Measurements from ENCODE around the gene CFD. TPM values are rescaled to one million over a fixed set of nuclear protein-coding genes. Genes with fewer than 3 reads are reported as not detected.
A peak's percentile ranks its signal among the peaks of the same experiment; 100 is the strongest.

Gene CFD
- total RNA-seq, 2 experiments from 2014 or later = 0.40 to 0.63 TPM

GRCh38 chr19:861756-862580 is 2.5 kb downstream of the CFD start:
- ChIA-PET POLR2A (no interaction called here), CTCF (interaction anchor here (3.4 kb wide), 1 partner anchor 58 kb away, joined by 33 read pairs; no protein-coding TSS in a partner anchor)
- peaks cover 14% of the 10 kb centered on the region for H3K4me1 Mint-ChIP-seq (ENCODE audit: low read depth)
- no peaks in the 10 kb centered on the region for H3K9me3 Mint-ChIP-seq
- H3K27me3 Mint-ChIP-seq = peaks cover 8% of the 10 kb centered on the region
- H3K27ac Mint-ChIP-seq = no peak overlapping the region
- DNase-seq = peak; percentile 84
- H3K36me3 Mint-ChIP-seq = no peaks in the 10 kb centered on the region
- no peak overlapping the region for H3K4me3 Mint-ChIP-seq
- intact Hi-C loops (cut with micrococcal nuclease) = loop anchor here (1.0 to 5.0 kb wide), 4 partner anchors 58 to 120 kb away; partner anchors contain the start of genes PTBP1 and WDR18

GRCh38 chr19:862581-863314 is 3.3 kb downstream of the CFD start:
- Mint-ChIP-seq H3K27me3 (peaks cover 8% of the 10 kb centered on the region), H3K36me3 (peaks cover 4% of the 10 kb centered on the region), H3K4me3 (peak overlapping the region; percentile 33), H3K9me3 (no peaks in the 10 kb centered on the region), H3K4me1 (ENCODE audit: low read depth) (peaks cover 14% of the 10 kb centered on the region), H3K27ac (peak overlapping the region; percentile 49)
- peak; percentile 88 for DNase-seq
- intact Hi-C loops (cut with micrococcal nuclease) = loop anchor here (1.0 to 5.0 kb wide), 4 partner anchors 58 to 120 kb away; partner anchors contain the start of genes PTBP1 and WDR18
- ChIA-PET POLR2A (no interaction called here), CTCF (interaction anchor here (0.8 to 3.4 kb wide), 12 partner anchors 8 to 135 kb away, joined by 3 to 33 read pairs (median 7); partner anchors contain the start of genes MED16, R3HDM4, RNU6-9 and WDR18)

GRCh38 chr19:863315-863620 is 3.8 kb downstream of the CFD start:
- Mint-ChIP-seq H3K27ac (no peak overlapping the region), H3K36me3 (peaks cover 4% of the 10 kb centered on the region), H3K4me3 (peak overlapping the region; percentile 31), H3K9me3 (no peaks in the 10 kb centered on the region), H3K4me1 (ENCODE audit: low read depth) (peaks cover 14% of the 10 kb centered on the region), H3K27me3 (peaks cover 8% of the 10 kb centered on the region)
- no peak for DNase-seq
- ChIA-PET CTCF (interaction anchor here (0.6 to 3.4 kb wide), 19 partner anchors 9 to 331 kb away, joined by 3 to 33 read pairs (median 5); partner anchors contain the start of genes MED16, R3HDM4, RNU6-9 and WDR18), POLR2A (no interaction called here)
- intact Hi-C loops (cut with micrococcal nuclease) = loop anchor here (2.0 to 5.0 kb wide), 3 partner anchors 66 to 119 kb away; partner anchors contain the start of genes PTBP1 and WDR18

GRCh38 chr19:866769-867300 is 7.4 kb downstream of the CFD start:
- H3K27ac Mint-ChIP-seq = no peak overlapping the region
- POLR2A ChIA-PET = no interaction called here
- CTCF ChIA-PET = interaction anchor here (1.1 kb wide), 1 partner anchor 403 kb away, joined by 4 read pairs; the partner anchor contains the start of gene CIRBP

GRCh38 chr19:867301-867793 is 7.9 kb downstream of the CFD start:
- CTCF ChIA-PET = interaction anchor here (1.1 kb wide), 1 partner anchor 402 kb away, joined by 4 read pairs; the partner anchor contains the start of gene CIRBP

More at GRCh38 chr19:866769-867300, 7.4 kb downstream of the CFD start:
- Mint-ChIP-seq H3K9me3 (no peaks in the 10 kb centered on the region), H3K27me3 (no peaks in the 10 kb centered on the region), H3K36me3 (peaks cover 7% of the 10 kb centered on the region), H3K4me1 (ENCODE audit: low read depth) (peaks cover 14% of the 10 kb centered on the region), H3K4me3 (no peak overlapping the region)
- intact Hi-C loops (cut with micrococcal nuclease) = no loop called here
- DNase-seq = no peak

GRCh38 chr19:867855-868457 is 8.5 kb downstream of the CFD start:
- Mint-ChIP-seq H3K27ac (no peak overlapping the region), H3K27me3 (no peaks in the 10 kb centered on the region), H3K4me3 (no peak overlapping the region), H3K36me3 (peaks cover 7% of the 10 kb centered on the region), H3K4me1 (ENCODE audit: low read depth) (peaks cover 17% of the 10 kb centered on the region), H3K9me3 (no peaks in the 10 kb centered on the region)
- no peak for DNase-seq
- intact Hi-C loops (cut with micrococcal nuclease) = no loop called here
- CTCF ChIA-PET = interaction anchor here (0.6 to 1.1 kb wide), 2 partner anchors 95 to 401 kb away, joined by 3 to 4 read pairs; partner anchors contain the start of gene CIRBP
- POLR2A ChIA-PET = no interaction called here

More at GRCh38 chr19:867301-867793, 7.9 kb downstream of the CFD start:
- Mint-ChIP-seq H3K4me1 (ENCODE audit: low read depth) (peaks cover 18% of the 10 kb centered on the region), H3K27me3 (no peaks in the 10 kb centered on the region), H3K4me3 (no peak overlapping the region), H3K9me3 (no peaks in the 10 kb centered on the region), H3K27ac (no peak overlapping the region), H3K36me3 (peaks cover 7% of the 10 kb centered on the region)
- intact Hi-C loops (cut with micrococcal nuclease) = no loop called here
- POLR2A ChIA-PET = no interaction called here
- DNase-seq = no peak

- H3K4me3 Mint-ChIP-seq = no peak overlapping the region
- H3K27ac Mint-ChIP-seq = no peak overlapping the region
- no peaks in the 10 kb centered on the region for H3K9me3 Mint-ChIP-seq
- no peak for DNase-seq
- intact Hi-C loops (cut with micrococcal nuclease) = no loop called here
- ChIA-PET POLR2A (no interaction called here), CTCF (interaction anchor here (0.6 kb wide), 1 partner anchor 95 kb away, joined by 3 read pairs; no protein-coding TSS in a partner anchor)
- no peaks in the 10 kb centered on the region for H3K27me3 Mint-ChIP-seq
- H3K36me3 Mint-ChIP-seq = peaks cover 7% of the 10 kb centered on the region
- H3K4me1 Mint-ChIP-seq (ENCODE audit: low read depth) = peaks cover 12% of the 10 kb centered on the region
These were observed 9.2 kb downstream of the CFD start for GRCh38 chr19:868458-869244.

- ChIA-PET CTCF (no interaction called here), POLR2A (no interaction called here)
- no peak for DNase-seq
- Mint-ChIP-seq H3K36me3 (peaks cover 7% of the 10 kb centered on the region), H3K9me3 (no peaks in the 10 kb centered on the region), H3K27me3 (no peaks in the 10 kb centered on the region), H3K4me1 (ENCODE audit: low read depth) (peaks cover 9% of the 10 kb centered on the region), H3K27ac (no peak overlapping the region), H3K4me3 (no peak overlapping the region)
- intact Hi-C loops (cut with micrococcal nuclease) = no loop called here
These were observed 10.0 kb downstream of the CFD start for GRCh38 chr19:869245-870177.

GRCh38 chr19:870314-870713 is 10.8 kb downstream of the CFD start:
- CTCF ChIA-PET = no interaction called here
- intact Hi-C loops (cut with micrococcal nuclease) = no loop called here
- H3K4me3 Mint-ChIP-seq = no peak overlapping the region
- peaks cover 7% of the 10 kb centered on the region for H3K36me3 Mint-ChIP-seq
- DNase-seq = no peak
- H3K27me3 Mint-ChIP-seq = no peaks in the 10 kb centered on the region
- H3K4me1 Mint-ChIP-seq (ENCODE audit: low read depth) = peaks cover 9% of the 10 kb centered on the region
- H3K27ac Mint-ChIP-seq = no peak overlapping the region
- no peaks in the 10 kb centered on the region for H3K9me3 Mint-ChIP-seq
- POLR2A ChIA-PET = no interaction called here

GRCh38 chr19:870963-871401 is 11.5 kb downstream of the CFD start:
- DNase-seq = no peak
- intact Hi-C loops (cut with micrococcal nuclease) = no loop called here
- Mint-ChIP-seq H3K27ac (no peak overlapping the region), H3K36me3 (peaks cover 9% of the 10 kb centered on the region), H3K4me3 (no peak overlapping the region), H3K4me1 (ENCODE audit: low read depth) (peaks cover 9% of the 10 kb centered on the region), H3K27me3 (no peaks in the 10 kb centered on the region), H3K9me3 (no peaks in the 10 kb centered on the region)
- ChIA-PET CTCF (no interaction called here), POLR2A (no interaction called here)
